NCI-H1048 (cell line): ENCODE results near the gene RHEBL1.

Source experiments
- DNase-seq: peaks from one replicate; lab custom pipeline; 2025; lab: John Stamatoyannopoulos, UW

RHEBL1 gene

DNA sequence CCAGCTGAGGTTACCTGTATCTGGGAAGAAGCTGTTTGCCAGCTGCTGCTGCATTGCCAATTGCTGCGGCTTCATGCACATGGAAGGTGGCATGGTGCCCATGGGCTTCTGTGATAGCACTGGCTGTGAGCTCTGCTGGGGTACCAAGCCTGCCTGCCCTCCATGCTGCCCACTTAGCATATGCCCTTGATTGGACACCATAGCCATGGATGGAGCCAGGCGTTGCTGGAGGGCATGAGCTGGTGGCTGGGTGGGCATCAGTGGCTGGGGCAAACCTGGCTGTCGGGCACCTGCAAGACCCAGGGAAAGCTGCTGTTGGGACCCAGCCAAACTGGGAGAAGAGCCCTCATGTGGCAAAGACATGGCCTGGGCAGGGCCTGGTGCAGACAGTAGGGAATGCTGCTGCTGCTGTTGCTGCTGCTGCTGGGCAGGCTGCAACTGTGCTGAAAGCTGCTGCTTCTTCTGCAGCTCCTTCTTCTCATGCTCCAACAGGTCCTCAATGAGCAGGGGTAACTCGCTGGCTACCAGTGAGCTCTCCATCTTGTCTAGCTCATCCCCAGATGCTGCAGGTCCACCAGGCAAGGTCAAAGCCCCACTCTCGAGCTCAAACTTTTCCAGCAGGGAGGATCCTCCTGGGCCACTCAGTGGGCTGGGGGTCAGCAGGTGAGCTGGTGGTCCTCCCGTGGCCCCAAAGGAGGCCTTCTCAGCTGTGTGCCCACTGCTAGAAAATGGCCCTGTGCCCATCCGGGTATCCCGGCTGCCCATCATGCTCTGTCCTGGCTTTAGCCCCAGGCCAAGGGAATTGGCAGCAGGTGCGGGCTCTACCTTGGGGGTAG is 32.5 kb downstream of the RHEBL1 start:
- no peak for DNase-seq

DNA sequence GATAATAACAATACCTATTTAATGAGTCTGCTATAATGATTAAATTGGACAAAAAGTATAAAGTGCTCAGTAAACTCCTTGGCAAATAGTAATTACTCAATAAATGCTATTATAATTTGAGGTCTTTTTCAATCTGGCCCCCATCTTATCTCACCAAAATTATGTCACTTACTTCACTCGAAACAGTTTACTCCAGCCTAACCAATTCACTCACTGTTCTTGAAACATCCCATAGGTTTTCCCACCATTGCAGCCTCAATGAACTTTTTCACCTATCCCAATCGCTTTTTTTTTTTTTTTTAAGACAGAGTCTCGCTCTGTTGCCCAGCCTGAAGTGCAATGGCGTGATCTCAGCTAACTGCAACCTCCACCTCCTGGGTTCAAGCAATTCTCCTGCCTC is 33.8 kb downstream of the RHEBL1 start:
- no peak for DNase-seq

DNA sequence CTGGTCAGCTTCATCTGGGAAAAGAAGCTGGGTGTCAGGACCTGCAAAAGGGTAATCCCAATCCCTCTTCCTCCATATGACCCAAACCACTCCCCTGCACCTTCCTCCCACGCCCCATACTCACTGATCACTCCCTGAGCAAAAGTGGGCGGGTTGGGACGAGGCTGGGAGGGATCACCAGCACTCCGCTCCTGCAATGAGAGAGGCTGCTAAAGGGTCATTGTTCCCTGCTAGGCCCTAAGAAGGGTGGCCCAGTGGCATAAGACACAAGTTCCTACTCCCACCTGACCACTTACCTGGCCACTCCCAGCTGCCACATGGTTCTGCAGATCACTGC is 35.5 kb downstream of the RHEBL1 start:
- DNase-seq = no peak

DNA sequence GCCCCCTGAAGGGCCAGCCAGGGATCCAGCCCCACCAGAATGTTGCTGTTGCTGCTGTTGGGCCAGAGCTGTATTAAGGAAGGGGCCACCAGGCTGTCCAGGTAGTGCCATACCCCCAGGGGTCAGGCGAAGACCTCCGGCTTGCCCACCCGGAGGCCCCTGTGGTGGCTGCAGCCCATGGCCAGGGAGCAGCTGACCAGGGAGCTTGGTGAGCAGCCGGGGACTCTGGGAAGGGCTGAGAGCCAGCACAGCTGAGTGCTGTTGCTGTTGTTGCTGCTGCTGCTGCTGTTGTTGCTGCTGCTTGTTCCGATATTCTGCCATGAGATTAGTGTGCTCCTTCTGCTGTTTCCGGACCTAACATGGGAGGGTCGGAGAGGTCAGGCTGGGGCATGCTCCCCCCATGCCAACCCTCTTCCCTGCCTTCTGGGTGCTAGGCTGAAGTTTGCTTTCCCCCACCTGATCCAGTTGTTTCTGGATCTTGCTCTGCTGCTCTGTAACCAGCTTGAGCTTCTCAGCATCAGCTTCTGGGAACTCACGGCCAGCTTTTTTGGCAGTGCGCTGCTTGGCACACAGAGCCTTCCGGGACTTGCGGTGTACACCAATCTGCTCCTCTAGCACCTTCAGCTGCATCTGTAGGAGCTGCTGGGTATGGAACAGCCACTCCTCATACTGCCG is 36.0 kb downstream of the RHEBL1 start:
- no peak for DNase-seq

DNA sequence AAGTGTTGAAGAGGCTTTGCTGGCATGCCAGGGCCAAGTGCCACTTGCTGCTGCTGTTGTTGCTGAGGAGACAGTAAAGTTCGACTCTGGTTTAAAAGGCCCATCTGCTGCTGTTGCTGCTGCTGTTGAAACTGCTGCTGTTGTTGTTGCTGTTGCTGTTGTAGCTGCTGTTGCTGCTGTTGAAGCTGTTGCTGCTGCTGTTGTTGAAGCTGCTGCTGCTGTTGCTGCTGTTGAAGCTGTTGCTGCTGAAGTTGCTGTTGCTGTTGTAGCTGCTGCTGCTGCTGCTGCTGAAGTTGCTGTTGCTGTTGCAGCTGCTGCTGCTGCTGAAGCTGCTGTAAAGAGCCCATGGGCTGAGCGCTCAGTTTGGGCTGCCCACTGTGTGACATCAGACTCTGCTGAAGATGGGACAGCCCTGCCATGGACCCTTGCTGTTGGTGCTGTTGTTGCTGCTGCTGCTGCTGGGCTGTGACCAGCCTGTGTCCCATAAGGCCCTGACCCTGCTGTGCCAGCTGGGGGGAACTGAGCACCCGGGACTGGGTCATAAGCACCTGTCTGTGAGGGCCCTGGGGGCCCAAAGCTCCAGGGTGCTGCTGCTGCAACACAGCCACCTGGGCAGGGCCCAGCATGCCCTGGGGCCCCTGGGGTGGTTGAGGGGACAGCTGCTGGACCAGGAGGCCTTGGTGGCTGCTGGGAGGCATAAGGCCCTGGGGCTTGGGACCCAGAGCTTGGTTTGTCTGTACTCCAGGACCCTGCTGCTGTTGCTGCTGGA is 36.9 kb downstream of the RHEBL1 start:
- DNase-seq = no peak

DNA sequence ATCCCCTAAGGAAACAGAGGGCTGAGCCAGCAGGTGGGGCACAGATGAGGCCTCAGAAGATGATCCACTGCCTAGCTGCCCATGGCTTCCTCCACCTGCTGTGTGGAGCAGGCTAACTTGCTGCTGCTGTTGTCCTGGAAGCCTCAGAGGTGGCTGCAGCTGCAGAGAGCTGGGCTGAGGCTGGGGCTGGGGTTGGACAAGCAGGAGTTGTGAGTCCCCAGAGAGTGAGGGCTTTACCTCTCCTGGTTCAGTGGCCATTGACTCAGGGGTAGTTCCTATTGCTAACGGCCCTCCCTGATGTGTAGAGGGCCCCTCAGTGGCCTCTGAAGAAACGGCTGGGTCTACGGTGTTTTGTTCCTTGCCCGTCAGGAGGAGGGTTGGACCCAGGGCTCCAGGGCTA is 37.5 kb downstream of the RHEBL1 start:
- no peak for DNase-seq

DNA sequence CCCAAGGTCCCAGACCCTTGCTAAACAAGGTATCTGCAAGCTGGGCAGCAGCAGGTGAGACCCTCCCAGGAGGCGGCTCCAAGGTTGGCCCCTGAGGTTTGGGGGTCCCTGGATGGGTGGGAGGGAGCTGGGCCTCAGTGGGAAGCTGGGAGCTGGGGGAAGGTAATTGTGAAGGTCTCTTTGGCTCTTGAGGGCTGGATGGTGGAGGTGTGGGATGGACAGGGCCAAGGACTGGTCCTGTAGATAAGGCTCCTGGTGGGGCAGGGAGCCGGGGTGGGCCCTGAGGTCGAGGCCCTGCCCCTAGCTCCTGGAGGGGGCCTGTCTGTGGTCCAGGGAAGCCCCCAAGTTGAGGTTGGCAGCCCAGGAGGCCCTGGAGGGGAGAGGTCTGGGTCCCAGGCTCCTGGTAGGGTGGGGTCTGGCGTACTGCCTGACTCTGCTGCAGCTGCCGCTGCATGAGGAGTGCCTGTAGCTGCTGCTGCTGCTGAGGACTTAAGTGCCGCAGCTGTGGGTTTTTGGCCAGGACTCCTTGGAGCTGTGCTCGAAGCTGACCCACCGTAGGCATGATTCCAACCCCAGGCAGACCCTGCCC is 38.1 kb downstream of the RHEBL1 start:
- no peak for DNase-seq

DNA sequence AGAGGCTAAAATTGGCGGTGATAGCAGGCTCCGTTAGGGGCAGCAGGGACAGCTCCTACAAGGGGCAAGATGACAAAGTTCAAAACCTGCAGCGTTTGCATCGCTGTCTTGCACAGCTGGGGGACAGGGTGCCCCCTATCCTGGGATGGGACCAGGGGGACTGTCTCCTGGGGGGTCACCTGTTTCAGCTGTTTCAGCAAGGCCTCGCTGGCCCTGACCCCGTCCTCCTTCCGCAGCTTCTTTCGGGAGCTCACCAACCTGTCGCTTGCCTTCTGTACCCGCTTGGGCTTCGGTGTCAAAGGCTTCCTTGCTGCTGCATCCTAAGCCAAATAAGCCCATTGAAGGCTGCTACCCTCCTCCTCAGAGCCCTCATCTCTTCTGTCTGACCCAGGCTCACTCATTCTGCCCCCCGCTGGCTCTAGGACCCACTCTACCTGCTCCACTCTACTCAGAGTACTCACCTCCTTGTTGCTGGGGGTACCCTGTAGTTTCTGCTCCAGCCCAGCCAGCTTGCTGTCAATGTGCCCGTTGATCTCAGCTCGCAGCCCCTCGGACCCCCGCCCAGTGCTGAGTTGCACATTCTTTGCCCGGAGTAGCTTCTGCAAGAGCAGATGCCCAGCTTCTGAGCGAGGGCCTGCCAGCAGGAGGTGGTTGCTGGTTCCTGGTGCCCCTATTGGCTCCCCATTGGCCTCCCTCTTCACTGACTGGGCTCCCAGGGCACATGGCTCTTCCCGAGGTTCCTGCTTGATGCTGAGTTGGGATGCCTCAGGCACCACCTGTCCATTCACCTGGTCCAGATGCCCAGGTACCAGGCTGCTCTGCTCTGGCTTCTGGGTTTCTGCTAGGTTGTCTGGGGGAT is 38.8 kb downstream of the RHEBL1 start:
- DNase-seq = no peak

DNA sequence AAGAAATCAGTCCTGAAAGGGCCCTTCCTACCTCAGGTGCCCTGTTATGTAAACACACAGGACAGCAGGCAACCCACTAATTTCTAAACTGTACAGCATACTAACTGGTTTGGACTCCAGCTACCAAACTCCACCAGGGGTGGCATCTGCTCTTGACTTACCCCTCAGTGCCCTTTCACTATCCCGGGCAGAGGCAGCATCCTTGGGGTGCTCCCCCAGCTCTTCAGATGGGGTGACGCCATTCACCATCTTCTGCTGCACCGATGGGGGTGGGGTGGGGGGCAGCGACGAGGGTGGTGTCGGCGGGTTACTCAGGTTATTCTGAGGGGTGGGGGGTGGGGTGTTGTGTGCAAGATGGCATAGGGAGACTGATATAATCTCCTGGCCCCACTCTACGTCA is 39.7 kb downstream of the RHEBL1 start:
- no peak for DNase-seq

DNA sequence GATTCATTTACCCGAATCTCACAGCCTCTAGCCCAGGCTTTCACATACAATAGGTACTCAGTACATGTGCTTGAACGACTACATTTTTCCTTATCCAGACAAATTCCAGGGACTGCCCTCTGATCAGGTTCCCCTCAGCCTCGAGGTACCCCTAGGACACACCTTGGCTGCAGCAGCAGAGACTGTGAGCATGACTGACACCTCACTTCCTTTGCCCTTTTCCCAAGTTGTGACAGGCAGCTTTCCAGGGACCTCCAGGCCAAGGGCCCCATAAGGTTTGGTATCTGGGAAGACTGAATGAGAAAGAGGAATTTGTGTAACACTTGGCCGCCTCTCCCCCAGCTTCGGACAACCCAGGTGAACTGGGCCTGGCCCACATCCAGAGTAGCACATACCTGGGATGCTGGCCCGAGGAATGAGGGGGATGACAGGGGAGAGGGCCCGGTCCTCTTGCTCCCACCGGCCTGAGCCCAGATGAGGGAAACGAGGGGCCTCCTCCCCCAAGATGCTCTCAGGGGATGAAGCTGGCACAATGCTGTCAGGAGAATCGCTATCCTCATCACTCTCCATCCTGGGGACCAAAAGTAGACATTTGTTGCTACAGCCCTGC is 41.0 kb downstream of the RHEBL1 start:
- DNase-seq = no peak

DNA sequence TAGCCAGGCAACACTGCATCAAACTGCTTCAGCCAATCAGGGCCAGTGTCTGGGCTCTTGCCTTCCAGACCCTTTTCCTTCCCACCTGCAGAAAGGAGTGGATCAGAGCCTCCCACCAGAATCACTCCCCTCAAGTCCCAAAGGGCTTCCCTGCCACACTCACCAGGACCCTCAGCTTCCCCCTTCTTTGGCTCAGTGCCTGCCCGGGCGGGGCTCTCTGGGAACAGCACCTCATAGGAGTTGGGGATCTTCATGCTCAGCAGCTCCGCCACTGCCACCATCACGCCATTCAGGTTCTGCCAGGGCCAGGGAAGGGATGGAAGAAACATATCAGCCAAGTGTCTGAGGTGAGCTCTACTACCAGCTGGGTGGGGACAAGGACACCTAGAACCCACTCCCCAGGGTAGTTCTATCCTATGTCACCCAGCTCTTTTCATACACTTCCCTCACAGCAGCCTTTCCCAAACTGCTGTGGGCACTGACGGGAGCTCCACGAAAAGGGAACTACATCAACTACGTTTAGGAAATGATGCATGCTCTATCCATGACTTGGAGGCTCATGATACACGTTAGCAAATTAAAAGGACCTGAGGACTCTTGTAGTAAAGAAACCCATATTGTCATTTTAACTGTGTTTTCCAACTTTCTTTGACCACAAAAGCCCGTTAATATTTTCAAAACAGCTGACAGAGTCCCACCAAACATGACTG is 41.8 kb downstream of the RHEBL1 start:
- DNase-seq = no peak

DNA sequence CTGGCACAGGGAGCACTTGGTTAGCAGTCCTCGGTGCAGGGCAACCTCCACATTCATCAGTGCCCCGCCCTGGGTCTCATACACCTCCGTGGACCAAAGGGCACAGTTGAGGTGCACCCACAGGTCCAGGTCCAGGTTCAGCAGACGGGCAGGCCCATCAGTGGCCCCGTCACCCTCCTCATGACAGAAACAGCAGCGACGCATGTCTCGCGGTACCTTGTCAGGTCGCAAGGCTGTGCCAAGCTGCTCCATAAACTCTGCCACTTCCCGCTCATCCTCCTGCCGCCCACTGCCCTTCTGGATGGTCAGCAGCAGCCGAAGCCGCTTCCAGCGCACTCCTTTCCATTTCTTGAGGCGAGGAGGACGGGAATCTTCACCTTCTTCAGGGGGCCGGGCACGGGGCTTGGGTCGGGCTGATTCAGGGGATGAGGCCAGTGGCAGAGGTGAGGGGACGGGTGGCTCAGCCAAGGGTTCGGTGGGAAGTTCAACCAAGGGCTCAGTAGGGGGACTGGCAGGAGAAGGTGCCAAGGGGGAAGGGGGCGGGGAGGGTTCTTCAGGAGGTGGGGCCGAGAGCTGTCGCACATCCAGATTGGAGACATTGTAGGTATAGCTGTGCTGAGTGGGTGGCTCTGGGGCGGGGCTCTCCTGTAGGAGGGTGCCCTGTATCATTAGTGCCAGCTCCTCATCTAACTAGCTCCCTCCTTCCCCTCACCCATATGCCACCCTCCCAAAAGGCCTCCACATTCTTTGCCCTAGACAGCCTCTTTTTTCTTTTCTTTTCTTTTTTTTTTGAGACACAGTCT is 42.9 kb downstream of the RHEBL1 start:
- DNase-seq = no peak

DNA sequence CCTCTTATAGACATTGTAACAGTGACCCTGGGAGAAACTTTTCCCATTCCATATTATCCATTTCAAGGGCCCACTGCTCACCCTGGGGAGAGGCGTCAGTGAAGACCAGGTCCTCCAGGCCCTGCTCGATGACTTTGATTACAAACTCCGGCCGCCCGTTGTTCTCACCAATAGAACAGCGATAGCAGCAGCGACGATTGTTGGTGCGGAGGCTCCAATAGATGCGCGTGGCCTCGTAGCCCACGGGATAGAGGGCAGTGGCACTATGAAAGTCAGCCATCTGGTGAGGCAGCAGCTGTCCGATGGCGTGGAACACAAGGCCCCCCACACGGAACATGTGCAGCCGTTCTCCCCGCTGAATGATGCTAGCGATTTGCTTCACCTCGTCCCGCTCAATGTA is 43.7 kb downstream of the RHEBL1 start:
- no peak for DNase-seq

DNA sequence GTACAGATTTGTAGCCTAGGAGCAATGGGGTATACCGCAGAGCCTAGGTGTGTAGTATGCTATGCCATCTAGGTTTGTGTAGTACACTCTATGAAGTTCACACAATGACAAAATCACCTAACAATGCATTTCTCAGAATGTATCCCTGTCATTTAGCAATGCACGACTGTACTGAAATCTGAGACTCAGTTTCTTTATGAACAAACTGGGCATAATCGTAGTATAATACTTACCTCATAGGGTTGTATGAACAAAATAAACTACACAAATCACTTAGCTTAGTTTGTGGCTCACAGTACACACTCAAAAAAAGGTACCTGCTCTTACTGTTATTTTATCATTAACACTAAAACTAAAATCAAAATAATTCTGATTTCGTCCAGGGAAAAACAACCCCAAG is 44.3 kb downstream of the RHEBL1 start:
- DNase-seq = no peak

DNA sequence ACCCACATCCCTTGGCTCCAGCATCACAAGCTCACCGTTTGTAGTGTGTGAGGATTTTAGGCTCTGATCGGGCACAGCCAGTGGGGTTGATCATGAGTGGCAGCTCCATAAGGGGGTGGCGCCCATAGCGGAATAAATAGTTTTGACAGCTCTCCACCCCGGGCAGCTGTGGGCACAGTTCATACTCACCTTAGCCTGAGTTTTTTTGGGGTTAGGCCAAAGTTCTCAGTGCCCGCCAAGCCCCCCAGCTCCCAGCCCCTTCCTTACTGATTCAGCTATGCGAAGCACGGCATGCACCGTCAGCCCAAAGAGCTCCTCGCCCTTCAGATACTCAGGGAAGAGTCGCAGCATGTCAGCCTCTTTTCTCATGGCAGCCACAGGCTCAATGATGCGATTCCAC is 45.2 kb downstream of the RHEBL1 start:
- no peak for DNase-seq

DNA sequence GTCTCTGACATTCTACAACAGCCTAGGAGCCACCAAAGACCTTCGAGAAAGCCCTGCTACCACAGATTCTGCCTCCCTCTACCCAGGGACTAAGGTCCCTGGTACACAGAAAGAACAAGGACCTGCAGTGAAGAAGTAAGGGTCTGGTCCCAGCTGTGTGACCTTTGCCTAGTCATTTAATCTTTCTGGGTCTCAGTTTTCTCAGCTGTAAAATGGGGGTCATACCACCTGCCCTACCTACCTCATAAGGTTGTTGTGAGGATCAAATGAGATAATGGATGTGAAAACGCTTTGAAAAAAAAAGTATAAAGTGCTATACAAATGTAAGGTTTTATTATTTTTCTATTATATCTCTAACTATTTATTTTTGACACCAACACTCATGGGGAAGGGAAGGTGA is 46.0 kb downstream of the RHEBL1 start:
- no peak for DNase-seq

DNA sequence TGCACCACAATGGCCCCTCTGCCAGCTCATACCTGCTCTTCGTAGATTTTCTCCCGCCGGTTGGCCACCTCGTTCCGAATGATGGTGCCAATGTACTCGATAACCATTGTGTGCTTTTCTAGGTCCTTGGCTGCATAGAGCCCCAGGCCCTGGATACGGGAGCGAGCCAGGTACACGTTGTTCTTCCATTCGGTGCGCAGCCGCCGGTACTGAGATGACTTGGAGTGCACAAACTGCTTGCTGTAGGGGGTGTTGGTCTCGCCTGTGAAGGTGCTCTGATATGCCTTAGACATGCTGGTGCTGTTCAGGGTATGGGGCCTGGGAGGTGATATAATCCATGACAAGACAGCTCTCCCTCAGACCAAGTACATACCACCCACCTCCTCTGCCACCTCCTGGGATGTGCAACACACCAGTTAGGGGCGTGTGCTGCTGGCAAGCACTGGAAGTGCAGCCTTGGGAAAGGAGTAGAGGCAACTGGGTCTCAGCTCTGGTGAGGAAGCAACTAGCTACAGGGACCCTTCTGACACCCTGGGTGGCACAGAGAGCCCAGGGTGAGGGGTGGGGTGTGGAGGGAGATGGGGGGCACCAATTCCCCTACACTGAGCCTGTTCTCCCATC is 47.1 kb downstream of the RHEBL1 start:
- DNase-seq = no peak

DNA sequence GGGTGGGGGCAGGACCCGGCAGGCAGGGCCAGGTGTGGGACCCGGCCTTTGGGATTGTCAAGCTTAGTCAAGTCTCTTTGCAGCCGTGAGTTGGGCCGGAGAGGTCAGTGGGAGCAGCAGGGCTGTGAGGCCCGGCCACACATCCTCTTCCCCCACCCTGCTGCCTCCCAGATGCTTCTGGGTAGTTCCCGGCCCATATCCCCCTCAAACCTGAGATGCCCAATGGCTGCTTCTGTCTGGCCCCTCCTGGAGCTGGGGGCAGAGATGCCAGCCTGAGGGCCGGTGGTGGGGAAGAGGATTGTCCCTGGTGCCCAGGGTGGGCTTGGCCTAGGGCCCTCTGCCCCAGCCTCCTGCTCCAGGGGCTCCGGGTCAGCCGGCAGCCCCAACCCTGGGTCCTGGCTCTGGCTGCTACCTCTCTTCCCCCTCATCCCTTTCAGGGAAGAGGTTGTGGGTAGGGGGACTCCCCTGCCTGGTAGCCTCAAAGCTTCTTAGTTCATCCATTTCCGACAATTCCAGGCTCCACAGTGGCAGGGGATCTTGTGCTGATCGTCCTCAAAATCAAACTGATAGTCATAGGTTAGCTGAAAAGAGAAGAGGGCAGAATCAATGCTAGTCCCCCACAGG is 48.4 kb downstream of the RHEBL1 start:
- DNase-seq = no peak

DNA sequence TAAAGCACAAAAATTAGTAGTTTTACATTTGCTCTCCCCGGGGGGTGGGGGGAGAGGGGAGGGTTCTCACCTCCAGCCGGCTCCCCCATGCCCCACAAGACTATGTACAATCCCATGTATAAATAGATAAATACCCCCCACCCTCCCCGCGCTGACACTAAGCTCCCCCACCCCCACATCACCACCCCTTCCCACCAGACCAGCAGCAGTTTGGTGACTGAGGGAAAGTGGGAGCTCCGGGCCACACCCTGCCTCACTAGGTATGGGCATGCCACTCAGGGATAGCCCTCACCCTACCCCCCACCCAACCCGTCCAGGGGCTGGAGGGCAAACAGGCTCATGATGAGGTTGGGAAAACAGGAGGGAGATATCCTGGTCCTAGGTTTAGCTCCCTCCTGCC is 49.3 kb downstream of the RHEBL1 start:
- no peak for DNase-seq
